ENCODE measurements around the gene DYNC1LI2. TPM values are rescaled to one million over a fixed set of nuclear protein-coding genes. Genes with fewer than 3 reads are reported as not detected.

Gene DYNC1LI2
- total RNA-seq, 1 experiment from 2014 or later, result 94.2 TPM

- Histone ChIP-seq H3K23ac (ENCODE audit: insufficient read length, low read depth, low read length) (no peak overlapping the region), H4K8ac (replicated peaks; ENCODE audit: insufficient read length, low read depth, low read length) (no peak overlapping the region), H4K20me1 (ENCODE audit: control insufficient read depth, insufficient read depth, insufficient read length) (no peaks in the 10 kb centered on the region), H3K4me2 (ENCODE audit: insufficient read depth, insufficient read length, low read length) (no peak overlapping the region), H3K56ac (ENCODE audit: insufficient read length, low read depth, low read length) (no peak overlapping the region), H3K27ac (ENCODE audit: insufficient read length, low read depth, low read length) (no peak overlapping the region), H3K79me2 (ENCODE audit: insufficient read depth, low read length) (no peaks in the 10 kb centered on the region), H3K79me1 (ENCODE audit: insufficient read depth, low read depth, low read length, poor library complexity, severe bottlenecking) (no peaks in the 10 kb centered on the region), H2AK5ac (ENCODE audit: insufficient read length, low read length) (no peak overlapping the region), H2BK12ac (ENCODE audit: insufficient read length, low read depth, low read length) (no peak overlapping the region), H4K5ac (ENCODE audit: insufficient read length, low read depth, low read length) (no peak overlapping the region), H2AFZ (ENCODE audit: low read length) (no peak overlapping the region), H3K14ac (ENCODE audit: insufficient read depth, low read length) (no peak overlapping the region), H3K9me3 (ENCODE audit: control insufficient read depth, low read depth, low read length) (no peaks in the 10 kb centered on the region), H4K91ac (ENCODE audit: insufficient read length, low read depth, low read length) (no peak overlapping the region), H3K9ac (ENCODE audit: extremely low read depth, insufficient read length, low read length) (no peak overlapping the region), H3K4me1 (ENCODE audit: insufficient read depth, low read length) (no peaks in the 10 kb centered on the region), H2BK20ac (ENCODE audit: low read depth, low read length, poor library complexity, severe bottlenecking) (no peak overlapping the region), H3K23me2 (ENCODE audit: insufficient read length, low read depth, low read length, poor library complexity, severe bottlenecking) (no peaks in the 10 kb centered on the region), H3K18ac (ENCODE audit: insufficient read length, low read depth, low read length) (no peak overlapping the region), H2BK120ac (ENCODE audit: low read depth, low read length, poor library complexity, severe bottlenecking) (no peak overlapping the region), H3T11ph (ENCODE audit: low read length) (no peak overlapping the region), H2BK5ac (ENCODE audit: insufficient read length, low read length) (no peak overlapping the region), H2BK15ac (ENCODE audit: low read depth, low read length) (no peak overlapping the region), H3K27me3 (ENCODE audit: insufficient read depth, low read length) (no peaks in the 10 kb centered on the region), H3K4ac (ENCODE audit: low read depth, low read length) (no peak overlapping the region)
- TF ChIP-seq CTCF (conservative IDR thresholded peaks at IDR 0.05), result no peak
- 100% methylated on average over 1 of the region's 4 CpGs for WGBS (ENCODE audit: extremely low coverage, insufficient read length, low lambda C conversion rate)
- Mint-ChIP-seq H3K4me1 (peaks cover 0 to 6% of the 10 kb centered on the region in 2 experiments; a peak in 1 of 4 replicates), H3K27ac (no peak overlapping the region), H3K9me3 (no peaks in the 10 kb centered on the region), H3K4me3 (no peak overlapping the region), H3K27me3 (ENCODE audit: low read depth) (no peaks in the 10 kb centered on the region), H3K36me3 (ENCODE audit: insufficient read depth in 1 of 3, low read depth in 3 of 3) (peaks cover 18 to 55% (median 33%) of the 10 kb centered on the region in 3 experiments; a peak in 6 of 7 replicates)
- DNase-seq, result no peak
Observed at GRCh38 chr16:66719246-66719645, 32.2 kb downstream of the DYNC1LI2 start.
